Stimulated activated CD8-positive, alpha-beta memory T cell treated with anti-CD3 and anti-CD28 coated beads, Interleukin-4, amount 100 ng/mL, for 48 hours (primary cell): Measurements from ENCODE around the gene FAM222B.
A peak's percentile ranks its signal among the peaks of the same experiment; 100 is the strongest.
"Not testable (repeated sequence)": the region's sequence is repeated elsewhere in the genome, so short reads cannot be mapped to it uniquely, and the experiment has no call there.

Source experiments
- DNase-seq: peaks from one replicate; pipeline ENCODE4 v3.0.0-alpha.2; 2020

Gene FAM222B

GRCh38 chr17:28871056-28871579 is 28.5 kb upstream of the FAM222B start:
- peak; percentile 55 for DNase-seq

- DNase-seq = no peak
These were observed 24.7 kb upstream of the FAM222B start for GRCh38 chr17:28867276-28867675.

GRCh38 chr17:28865946-28866752 is 23.6 kb upstream of the FAM222B start:
- DNase-seq = no peak

GRCh38 chr17:28864991-28865849 is 22.6 kb upstream of the FAM222B start:
- no peak for DNase-seq

GRCh38 chr17:28863953-28864352 is 21.4 kb upstream of the FAM222B start:
- DNase-seq = no peak

DNA sequence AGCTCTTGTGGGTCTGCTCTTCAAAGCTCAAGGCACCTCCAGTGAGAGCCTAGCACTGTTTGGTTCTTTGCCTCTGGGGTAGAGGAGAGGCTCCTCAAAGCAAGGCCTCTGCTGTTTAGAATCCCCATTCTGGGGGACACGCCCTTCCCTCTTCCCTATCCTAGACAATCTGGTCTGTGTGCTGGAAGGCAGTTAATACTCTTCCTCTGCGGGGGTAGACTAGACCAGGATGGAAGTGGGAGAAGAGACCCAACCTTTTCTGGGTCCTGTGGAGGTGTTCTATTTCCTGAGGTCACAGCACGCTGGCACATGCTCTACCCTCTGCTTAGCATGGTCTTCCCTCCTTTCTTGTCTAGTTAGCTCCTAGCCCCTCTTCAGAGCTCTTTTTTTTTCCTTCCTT is 20.0 kb upstream of the FAM222B start:
- no peak for DNase-seq

DNA sequence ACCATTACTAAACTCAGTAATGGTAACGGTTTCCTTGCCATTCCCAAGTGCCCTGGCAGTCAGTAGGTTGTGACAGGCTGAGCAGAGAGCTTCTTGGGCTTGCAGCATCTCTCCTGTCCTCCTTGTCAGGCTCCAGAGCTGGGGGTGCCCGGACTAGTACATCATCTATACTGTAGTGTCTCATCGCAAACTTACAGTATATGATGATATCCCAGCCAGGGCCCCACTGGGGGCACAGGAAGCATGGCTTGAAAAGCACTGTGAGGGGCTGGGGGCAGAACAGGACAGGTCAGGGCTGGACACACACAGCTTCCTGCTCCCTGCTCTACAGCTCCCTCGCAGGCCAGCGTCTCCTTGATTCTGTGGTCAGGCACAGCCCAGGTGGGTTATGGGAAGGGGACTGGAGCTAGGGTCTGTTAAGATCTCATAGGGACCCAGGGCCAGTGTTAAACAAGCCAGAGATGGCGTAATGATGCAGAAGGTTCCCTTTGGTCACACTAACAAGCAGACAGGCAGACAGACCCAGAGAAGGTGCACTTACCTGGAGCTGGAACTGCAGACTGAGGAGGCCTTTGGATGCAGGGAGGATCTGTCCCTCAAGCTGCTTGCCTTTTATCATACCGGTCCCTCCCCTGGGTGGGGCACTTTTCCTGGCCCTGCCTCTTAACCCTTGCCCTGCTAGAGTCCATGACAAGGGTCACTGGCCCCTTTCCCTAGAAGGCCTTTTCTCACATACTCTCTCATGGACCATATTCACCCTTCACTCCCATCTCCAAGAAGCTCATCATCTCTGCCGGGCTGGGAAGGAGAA is 19.0 kb upstream of the FAM222B start:
- DNase-seq = no peak

GRCh38 chr17:28860363-28860808 is 17.8 kb upstream of the FAM222B start:
- DNase-seq = no peak

DNA sequence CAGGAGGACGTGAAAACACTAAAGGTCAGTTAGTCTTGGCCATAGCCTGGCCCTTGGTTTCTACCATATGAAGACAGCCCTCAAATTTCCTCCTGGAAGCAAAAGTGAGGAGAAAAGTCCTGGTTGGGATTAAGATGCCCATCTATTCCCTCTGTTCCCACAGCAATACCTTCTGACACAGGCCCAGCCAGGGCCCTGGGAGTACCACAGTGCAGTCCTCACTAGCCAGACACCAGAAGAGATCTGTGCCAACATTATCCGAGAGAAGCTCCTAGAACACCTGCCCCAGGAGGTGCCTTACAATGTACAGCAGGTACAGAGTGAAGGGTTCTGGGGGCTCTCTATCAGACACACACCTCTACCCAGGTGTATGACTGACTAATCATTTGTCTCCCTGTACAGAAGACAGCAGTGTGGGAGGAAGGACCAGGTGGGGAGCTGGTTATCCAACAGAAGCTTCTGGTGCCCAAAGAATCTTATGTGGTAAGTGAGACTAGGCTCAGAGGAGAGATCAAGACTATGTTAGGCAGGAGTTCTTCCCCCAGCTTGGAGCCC is 16.3 kb upstream of the FAM222B start:
- no peak for DNase-seq

DNA sequence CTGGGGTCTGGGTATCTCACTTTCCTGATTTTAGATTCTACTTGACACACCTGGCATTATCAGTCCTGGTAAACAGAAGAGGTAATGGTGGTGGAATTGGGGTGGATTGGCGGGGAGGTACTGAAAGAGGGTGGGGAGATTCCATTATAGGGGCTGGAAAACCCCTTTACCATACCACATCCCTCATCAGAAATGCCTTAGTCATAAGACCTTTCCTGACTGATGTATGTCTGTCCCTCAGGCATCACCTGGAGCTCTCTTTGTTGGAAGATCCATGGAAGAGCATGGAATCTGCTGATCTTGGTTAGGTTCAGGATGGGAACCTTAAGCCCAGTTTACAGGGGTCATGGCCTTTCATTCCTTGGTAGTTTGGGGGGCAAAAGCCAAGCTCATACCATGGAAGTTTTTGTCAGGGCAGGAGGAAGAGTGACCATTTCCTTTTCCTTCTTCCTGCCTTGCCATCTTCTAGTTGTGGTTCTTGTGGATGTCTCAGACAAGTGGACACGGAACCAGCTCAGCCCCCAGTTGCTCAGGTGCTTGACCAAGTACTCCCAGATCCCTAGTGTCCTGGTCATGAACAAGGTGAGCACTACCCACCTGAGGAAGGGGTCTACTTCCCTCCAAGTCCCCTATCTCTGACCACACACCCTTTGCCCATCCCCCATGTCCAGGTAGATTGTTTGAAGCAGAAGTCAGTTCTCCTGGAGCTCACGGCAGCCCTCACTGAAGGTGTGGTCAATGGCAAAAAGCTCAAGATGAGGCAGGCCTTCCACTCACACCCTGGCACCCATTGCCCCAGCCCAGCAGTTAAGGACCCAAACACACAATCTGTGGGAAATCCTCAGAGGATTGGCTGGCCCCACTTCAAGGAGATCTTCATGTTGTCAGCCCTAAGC is 15.6 kb upstream of the FAM222B start:
- DNase-seq = no peak

GRCh38 chr17:28856028-28856574 is 13.5 kb upstream of the FAM222B start:
- DNase-seq = no peak

GRCh38 chr17:28855336-28855679 is 12.7 kb upstream of the FAM222B start:
- DNase-seq = no peak

DNA sequence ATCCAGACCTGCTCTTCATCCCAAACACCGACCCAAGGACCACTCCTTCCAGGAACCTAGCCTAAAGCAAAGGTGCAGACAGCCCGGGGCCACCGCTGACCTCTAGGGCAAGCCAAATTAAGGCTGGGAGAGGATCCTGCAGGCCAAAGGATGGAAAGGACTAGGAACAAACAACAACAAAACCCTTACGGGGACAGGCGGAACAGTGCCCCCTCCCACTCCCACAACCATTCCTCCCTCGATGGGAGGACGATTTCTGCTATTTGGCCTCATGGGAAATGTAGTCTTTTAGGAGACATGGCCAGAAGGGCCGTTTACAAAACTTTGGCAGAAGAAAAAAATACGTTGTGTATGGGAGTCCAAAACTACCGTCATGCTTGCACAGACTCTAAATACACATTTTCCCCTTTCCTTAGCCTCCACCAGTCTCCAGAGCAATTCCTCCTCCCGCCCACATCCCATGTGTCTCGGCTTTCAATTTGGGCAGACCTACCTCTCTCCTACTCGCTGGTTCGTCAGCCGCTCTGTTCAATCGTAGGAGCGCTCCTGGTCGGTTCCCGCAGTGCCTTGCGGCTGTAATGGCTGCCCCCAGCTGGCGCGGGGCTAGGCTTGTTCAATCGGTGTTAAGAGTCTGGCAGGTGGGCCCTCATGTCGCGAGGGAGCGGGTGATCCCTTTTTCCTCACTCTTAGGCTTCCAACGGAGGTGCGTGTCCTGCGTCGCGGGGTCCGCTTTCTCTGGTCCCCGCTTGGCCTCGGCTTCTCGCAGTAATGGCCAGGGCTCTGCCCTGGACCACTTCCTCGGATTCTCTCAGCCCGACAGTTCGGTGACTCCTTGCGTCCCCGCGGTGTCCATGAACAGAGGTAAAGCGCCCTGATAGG is 12.1 kb upstream of the FAM222B start, which contains the start of gene ERAL1:
TSS of gene ERAL1 (plus strand) at position 560 of the 879 bp plus-strand sequence. CDS start at position 579, 19 bp downstream.
- peak; percentile 88 for DNase-seq

- DNase-seq = no peak
These were observed 10.7 kb upstream of the FAM222B start for GRCh38 chr17:28853295-28853694.

- DNase-seq = no peak
These were observed 6.7 kb upstream of the FAM222B start for GRCh38 chr17:28849281-28849680.

GRCh38 chr17:28848667-28849066 is 6.1 kb upstream of the FAM222B start:
- DNase-seq = peak; percentile 85

DNA sequence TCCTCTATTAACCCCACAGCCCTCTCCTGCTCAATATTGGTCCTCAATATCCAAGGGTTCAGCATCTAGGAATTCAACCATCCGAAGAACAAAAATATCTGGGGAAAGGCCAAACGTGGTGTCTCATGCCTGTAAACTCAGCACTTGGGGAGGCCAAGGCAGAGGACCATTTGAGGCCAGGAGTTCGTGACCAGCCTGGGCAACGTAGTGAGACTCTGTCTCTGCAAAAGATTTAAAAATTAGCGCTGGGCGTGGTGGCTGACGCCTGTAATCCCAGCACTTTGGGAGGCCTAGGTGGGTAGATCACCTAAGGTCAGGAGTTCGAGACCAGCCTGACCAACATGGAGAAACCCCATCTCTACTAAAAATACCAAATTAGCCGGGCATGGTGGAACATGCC is 4.1 kb upstream of the FAM222B start:
- not testable (repeated sequence) for DNase-seq

GRCh38 chr17:28846231-28846630 is 3.6 kb upstream of the FAM222B start:
- no peak for DNase-seq

GRCh38 chr17:28843816-28844148 is 1.2 kb upstream of the FAM222B start:
- DNase-seq = no peak

DNA sequence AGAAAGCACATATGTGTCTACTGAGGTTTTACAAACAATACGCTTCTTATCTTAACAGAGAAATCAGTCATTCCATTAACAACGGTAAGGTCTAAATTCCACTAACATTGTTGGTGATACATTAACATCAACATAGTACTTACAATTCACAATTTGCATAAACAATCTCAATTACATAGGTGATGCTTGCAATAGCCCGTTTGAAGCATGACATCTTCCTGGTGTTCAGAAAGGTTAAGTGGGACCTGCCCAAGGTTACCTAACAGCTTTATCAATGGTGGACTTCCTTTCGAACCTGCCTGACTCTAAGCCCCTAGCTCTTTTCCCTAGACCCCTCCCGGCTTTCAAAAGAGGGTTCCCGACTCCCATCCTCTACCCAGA is 699 bp downstream of the FAM222B start:
- DNase-seq = no peak
